Stimulated activated naive CD4-positive, alpha-beta T cell (primary cell): ENCODE results near the gene PUS3.
"Not testable (repeated sequence)": the region's sequence is repeated elsewhere in the genome, so short reads cannot be mapped to it uniquely, and the experiment has no call there.

Experiments used
- DNase-seq, 6 experiments: peaks; one replicate each; lab custom pipeline; 2025; lab: John Stamatoyannopoulos, UW

Gene PUS3

GRCh38 chr11:125921042-125921441 lies 18.0 kb upstream of the PUS3 start:
- DNase-seq, result no peak

GRCh38 chr11:125918140-125918840 lies 15.3 kb upstream of the PUS3 start:
- no peak for DNase-seq

GRCh38 chr11:125916683-125917347 lies 13.8 kb upstream of the PUS3 start:
- DNase-seq, result no peak

- not testable (repeated sequence) for DNase-seq
Measured at GRCh38 chr11:125914601-125915000, 11.6 kb upstream of the PUS3 start.

- DNase-seq, result no peak
Measured at GRCh38 chr11:125910226-125910849, 7.3 kb upstream of the PUS3 start.

GRCh38 chr11:125904678-125905077 lies 1.7 kb upstream of the PUS3 start:
- no peak for DNase-seq

- DNase-seq, result peak in 4 of 6 experiments; percentile 11 to 43 (median 22)
Measured at GRCh38 chr11:125903711-125904659, 979 bp upstream of the PUS3 start, which contains the start of gene DDX25. Gene DDX25 (plus strand): TSS chr11:125904508. CDS start chr11:125904518, 10 bp downstream.

GRCh38 chr11:125902277-125902926 lies 604 bp downstream of the PUS3 start:
- no peak for DNase-seq

GRCh38 chr11:125901872-125902271 lies 1.1 kb downstream of the PUS3 start:
- no peak for DNase-seq

- DNase-seq, result no peak
Measured at GRCh38 chr11:125892994-125893393, 10.0 kb downstream of the PUS3 start.

GRCh38 chr11:125892071-125892470 lies 10.9 kb downstream of the PUS3 start:
- no peak for DNase-seq

- no peak for DNase-seq
Measured at GRCh38 chr11:125890447-125891100, 12.4 kb downstream of the PUS3 start.

GRCh38 chr11:125887373-125888324 lies 15.4 kb downstream of the PUS3 start, which contains the start of gene HYLS1:
Gene HYLS1 (plus strand): TSS chr11:125887668. CDS start chr11:125899369, 11,701 bp downstream.
- peak; percentile 90 to 93 (median 91) for DNase-seq

- DNase-seq, result peak in 2 of 6 experiments; percentile 49
Measured at GRCh38 chr11:125886997-125887372, 16.0 kb downstream of the PUS3 start.

- no peak for DNase-seq
Measured at GRCh38 chr11:125883375-125883774, 19.6 kb downstream of the PUS3 start.

GRCh38 chr11:125881291-125881690 lies 21.7 kb downstream of the PUS3 start:
- no peak for DNase-seq

- peak in 3 of 6 experiments; percentile 3 to 47 (median 27) for DNase-seq
Measured at GRCh38 chr11:125874556-125875124, 28.4 kb downstream of the PUS3 start.

- no peak for DNase-seq
Measured at GRCh38 chr11:125873881-125874555, 29.0 kb downstream of the PUS3 start.

GRCh38 chr11:125872138-125872491 lies 30.9 kb downstream of the PUS3 start:
- no peak for DNase-seq
